Ramos (cell line): ENCODE results near the gene SYT2.
"Not testable (repeated sequence)": the region's sequence is repeated elsewhere in the genome, so short reads cannot be mapped to it uniquely, and the experiment has no call there.

ENCODE experiments used
- in situ Hi-C: fragments of 300-500 bp; cut with MboI; formaldehyde crosslinking; loops from one replicate; pipeline ENCODE4 v1.14.3; 2022; ENCODE audit warnings: low sequenced_read_pairs; ENCODE audit not compliant: unreplicated experiment

Gene SYT2

DNA sequence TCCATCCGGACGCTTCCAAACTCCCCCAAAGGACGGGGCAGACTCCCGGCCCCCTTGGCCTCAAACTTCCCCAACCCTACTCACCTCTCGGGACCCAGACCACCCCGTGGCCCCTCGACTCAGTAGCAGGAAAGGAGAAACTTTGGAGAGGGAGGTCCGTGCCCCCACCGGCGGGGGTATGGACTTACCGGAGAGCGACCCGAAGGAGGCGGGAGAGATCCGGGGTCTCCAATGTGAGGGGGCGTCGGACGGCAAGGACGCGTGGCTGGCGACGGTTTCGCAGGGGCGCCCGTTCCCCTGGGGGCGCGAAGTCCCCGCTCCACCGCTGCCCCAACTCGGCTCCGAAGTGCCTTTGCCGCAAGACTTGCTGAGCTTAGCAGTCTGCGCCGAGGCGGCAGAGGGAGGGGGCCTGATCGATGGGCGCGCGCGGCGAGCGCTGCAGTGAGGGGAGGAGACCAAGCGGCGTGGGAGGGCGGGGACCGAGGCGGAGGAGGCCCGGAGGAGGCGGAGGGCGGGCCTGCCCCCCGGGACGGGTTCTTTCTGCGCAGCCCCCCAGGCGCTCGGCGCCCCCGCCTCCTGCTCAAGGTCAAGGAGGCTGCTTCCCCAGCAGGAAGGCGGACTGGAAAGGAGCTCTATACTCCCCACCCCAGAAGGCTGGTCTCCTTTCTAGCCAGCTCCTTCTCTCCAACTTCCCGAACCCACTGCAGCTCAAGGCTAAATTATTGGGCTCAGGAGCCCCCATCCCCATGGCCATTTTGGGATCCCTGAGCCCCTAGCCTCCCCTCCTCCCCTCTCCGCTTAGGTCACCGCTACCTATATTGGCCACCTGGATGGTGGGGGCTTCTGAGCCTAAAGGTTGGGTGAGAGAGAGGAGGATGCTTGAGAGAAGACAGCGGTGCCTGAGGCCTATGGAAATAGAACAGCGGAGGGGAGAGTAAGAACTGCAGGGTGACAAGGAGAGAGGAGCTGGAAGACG lies at the start of gene SYT2:
SYT2 (minus strand) TSS at position 385 of the 976 bp plus-strand sequence. CDS start 104,682 bp downstream, outside the sequence.
- in situ Hi-C loops = no loop called here

DNA sequence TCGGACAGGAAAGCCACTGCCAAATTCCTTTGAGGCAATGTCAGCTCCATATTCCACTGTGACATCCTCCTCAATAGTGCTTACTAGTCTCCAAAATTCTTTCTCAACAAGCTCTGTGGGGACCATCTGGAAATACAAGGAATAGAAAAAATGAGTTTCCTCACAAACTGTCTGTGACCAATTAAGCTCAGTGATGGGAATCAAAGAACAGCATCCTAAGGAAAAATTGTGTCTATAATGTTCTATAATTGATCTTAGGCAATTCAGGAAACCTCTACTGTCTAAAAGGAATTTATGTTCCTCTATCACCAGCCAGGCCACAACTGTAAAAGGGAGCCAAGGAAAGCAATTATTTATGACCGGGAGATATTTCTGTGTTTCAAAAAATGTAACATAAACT lies 46.1 kb upstream of the SYT2 start:
- in situ Hi-C loops = no loop called here

DNA sequence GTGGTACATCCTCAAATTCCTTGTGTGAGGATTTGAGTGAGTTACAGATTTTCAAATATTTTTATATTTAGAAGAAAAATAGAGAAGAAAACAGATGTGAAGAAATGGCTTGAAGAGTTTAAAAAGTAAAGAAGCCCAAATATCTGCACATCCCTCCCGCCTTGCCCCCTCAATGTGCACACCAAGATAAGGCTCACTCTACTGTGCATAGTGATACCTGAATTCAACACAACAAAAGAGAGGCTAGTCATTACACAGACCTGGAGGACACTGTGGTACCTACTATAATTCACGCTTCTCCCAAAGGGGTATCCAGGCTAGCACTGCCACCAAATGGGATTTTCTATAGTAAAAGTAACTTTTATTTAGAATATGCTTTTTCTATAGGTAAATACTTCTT lies 44.0 kb upstream of the SYT2 start:
- in situ Hi-C loops = no loop called here

DNA sequence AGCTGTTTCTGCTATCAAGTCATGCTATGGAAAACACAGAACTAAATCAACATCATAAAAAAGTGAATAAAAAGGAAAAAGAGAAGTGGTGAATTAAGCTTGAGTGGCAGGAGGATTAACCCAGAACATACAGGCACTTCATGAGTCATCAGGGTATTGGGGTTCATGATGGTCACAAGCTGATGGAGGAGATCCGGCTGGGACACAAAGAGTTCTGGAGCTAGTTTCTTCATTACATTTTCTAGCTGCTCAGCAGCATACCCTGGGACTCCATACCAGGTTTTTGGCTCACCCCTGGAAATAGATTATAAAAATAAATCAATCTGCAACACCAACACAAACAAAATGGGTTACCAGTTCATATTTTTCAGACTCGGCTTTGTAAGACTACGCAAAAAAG lies 42.5 kb upstream of the SYT2 start:
- in situ Hi-C loops = no loop called here

DNA sequence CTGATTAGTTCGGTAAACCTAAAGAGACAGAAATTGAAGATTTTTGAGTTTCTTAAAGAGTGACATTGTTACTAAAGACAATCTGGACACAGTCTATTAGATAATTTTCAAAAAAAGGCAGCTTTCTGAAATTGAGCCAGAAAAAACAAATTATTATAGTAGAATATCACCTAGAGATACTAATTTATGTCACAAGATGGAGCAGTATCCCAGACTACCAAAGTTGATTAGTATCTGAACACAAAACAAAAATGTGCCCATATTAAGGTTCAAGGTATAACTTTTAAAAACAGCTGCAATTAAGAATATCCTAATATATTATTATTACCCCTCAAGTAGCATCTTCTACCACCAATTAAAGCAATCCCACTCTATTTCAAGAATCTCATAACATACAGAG lies 40.5 kb upstream of the SYT2 start:
- in situ Hi-C loops = no loop called here

DNA sequence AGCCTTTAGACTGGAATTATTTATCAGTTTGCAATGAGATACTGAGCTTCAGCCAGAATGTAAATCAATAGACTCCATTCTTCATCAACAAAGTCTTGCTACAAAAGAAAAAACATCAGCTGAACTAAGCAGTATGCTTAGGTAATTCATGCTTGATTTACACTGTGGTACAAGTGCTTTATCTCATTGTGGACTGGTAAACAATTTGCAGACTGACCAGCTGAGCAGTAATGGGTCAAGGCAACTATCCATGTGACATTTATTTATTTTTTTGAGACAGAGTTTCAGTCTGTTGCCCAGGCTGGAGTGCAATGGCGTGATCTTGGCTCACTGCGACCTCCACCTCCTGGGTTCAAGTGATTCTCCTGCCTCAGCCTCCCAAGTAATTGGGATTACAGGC lies 39.8 kb upstream of the SYT2 start:
- in situ Hi-C loops = no loop called here

DNA sequence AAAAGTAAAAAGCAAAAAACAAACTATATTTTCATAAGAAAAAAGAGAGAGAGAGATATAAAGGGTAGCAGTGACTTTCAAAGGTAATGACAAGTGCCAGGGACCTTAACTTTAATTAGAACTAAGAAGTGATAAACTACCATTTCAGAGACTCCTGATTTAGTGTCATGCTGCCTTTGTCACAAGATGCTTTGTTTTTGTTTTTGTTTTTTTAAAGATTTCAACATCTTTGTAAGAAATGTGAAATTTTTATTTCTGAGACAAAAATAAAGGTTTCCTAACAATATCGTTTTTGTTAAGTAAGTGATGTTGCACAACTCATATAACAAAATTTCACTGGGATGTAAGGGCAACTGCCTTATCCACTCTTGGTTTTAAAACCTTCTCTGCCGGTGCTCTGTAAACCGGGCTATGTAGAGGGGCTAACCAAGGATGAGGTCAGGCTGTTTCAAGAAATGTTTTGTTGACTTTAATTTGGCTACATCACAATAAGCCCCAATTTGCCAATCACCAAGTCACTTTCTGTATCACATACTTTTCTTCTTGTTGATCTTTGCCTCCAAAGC lies 35.2 kb upstream of the SYT2 start:
- in situ Hi-C loops = no loop called here

DNA sequence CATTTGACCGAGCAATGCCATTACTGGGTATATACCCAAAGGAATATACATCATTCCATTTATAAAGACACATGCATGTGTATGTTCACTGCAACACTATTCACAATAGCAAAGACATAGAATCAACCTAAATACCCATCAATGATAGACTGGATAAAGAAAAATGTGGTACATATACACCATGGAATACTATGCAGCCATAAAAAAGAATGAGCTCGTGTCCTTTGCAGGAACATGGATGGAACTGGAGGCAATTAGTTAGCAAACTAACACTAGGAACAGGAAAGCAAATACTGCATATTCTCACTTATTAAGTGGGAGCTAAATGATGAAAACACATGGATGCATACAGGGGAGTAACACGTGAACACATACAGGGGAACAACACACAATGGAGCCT lies 34.5 kb upstream of the SYT2 start:
- in situ Hi-C loops = not testable (repeated sequence)

DNA sequence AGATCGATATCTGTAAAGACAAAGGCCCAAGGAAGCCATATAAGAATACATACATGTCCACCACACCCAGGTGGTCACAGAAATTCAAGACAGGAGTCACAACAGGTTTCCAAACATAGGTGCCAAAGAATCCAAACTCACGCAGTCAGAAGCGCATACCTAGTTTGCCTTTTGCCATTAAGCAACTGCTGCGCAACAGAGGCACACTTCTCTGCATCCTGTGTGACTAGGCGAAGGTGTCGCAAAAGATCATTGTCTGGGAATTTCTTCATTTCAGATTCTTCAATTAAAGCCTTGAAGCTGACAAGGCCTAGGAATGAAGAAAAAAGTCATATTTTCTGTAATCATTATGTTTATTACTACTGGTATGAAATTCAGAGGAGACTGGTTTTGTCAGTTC lies 32.2 kb upstream of the SYT2 start:
- in situ Hi-C loops = no loop called here

DNA sequence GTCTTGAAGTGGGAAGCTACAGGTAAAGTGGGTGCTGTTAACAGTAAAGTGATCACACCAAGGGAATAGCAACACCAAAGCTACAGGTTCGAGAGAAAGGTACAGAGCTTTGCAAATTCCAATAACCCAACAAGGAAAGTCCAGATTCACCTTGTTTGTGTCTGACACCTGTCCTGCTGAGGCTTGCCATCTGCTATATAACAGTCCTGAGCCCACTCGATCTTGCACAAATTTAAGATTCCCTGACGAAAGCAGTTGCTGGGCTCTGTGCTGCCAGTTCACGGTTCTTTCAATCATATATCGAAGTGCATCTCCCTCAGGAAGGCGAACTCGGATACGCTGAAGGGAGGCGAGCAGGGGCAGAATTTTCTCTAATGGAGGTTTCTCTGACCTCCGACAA lies 23.0 kb upstream of the SYT2 start:
- in situ Hi-C loops = no loop called here

DNA sequence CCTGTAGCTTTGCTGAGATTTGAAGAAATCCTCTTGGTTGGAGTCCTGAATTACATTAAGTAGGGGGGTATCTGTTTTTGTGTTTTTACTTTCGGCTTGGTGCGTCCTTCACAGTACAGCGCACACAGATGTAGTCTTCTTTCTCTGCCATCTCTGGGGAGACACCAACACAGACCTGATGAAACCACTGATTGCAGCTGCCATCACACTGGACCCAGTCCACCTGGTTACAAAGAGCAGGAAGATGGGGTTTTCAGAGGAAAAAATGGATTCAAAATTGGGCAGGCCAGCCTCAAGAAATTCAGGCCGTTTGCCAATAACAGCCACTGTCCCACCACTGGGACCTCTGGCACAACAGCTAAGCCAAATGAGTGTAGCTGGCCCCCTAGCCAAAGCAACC lies 18.7 kb upstream of the SYT2 start:
- in situ Hi-C loops = no loop called here

DNA sequence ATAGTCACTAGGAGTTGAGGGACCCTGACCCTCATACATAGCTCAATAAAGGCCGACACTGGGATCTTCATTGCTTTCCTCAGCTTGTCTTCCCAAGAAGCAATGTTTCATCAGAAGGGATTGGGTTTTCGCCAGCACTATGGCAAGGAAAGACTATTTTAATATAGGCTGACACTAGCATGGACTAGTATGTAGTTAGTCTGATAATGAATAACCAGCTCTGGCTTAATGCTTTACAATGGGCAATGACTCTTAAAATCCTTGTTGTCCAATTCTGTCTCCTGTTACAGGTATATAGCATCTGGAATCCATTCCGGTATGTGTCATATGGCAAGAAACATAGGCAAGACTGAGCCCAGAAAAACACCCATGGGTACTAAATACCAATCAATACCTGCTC lies 15.3 kb upstream of the SYT2 start:
- in situ Hi-C loops = no loop called here

DNA sequence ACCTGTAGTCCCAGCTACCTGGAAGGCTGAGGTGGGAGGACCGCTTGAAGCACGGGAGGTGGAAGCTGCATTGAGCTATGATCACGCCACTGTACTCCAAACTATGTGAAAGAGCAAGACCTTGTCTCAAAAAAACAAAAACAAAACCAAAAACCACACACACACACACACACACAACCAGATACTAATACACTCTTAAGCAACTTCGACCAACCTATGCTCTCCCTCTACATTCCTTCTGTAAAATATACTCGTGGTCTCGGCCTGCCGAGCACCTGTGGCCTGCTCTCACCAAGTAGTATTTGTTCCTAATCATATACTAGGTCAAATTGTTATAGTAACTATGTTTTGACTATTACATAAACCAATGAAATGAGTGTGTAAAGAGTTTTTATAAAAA lies 13.5 kb upstream of the SYT2 start:
- in situ Hi-C loops = no loop called here

DNA sequence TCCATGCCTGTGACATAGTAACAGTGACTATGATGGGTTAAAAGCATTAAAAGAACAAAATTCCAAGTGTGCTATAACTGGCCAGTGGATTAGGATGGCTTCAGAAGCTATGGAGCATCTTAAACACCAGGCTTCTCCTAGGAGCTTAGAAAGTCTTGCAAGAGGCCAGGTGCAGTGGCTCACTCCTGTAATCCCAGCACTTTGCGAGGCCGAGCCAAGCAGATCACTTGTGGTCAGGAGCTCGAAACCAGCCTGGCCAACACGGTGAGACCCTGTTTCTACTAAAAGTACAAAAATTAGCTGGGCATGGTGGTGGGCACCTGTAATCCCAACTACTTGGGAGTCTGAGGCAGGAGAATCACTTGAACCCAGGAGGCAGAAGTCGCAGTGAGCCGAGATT lies 12.8 kb upstream of the SYT2 start:
- in situ Hi-C loops = not testable (repeated sequence)

DNA sequence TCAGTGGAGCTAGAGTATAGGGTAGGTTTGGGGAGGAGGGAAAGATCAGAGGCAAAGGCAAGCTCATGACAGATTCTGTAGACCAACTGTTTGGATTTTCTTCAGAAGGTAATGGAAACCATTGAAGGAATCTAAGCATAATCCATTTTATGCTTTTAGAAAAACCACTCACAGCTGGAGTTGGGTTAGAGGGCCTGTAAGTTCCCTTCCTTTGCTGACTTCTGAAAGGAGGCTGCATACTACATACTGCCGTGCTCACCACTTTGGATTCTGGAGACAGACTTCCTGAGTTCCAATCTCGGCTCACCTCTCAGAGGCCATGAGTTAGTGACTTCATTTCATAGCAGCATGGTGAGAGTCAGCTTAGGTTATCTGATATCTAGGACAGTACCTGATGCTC lies 6.4 kb upstream of the SYT2 start:
- in situ Hi-C loops = no loop called here

DNA sequence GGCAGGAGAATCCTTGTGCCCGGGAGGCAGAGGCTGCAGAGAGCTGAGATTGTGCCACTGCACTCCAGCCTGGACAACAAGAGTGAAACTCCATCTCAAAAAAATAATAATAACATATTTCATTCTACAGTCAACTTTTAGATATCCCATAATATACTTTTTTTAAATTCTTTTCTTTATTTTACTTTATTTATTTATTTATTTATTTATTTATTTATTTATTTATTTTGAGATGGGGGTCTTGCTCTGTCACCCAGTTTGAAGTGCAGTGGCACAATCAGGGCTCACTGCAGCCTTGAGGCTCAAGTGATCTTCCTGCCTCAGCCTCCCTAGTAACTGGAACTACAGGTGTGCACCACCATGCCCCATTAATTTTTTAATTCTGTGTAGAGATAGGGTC lies 3.9 kb upstream of the SYT2 start:
- in situ Hi-C loops = not testable (repeated sequence)

DNA sequence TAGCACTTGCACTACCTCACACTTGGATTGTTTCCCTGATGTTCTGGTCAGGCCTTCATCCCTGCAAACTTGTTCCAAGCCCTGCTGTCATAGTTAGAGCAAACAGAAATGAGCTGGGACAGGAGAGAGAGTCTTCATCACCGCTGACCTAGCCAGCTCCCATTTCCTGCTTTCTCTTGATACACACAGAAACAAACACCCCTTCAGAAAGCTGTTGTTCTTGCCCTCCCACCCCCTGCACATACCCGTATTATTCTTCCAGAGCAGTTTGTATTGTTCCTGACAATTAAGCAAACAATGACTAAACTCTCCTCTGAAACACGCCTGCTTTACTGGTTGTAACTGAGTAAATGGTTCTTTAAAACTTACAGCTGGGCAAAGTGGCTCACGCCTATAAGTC lies 2.9 kb upstream of the SYT2 start:
- in situ Hi-C loops = no loop called here

DNA sequence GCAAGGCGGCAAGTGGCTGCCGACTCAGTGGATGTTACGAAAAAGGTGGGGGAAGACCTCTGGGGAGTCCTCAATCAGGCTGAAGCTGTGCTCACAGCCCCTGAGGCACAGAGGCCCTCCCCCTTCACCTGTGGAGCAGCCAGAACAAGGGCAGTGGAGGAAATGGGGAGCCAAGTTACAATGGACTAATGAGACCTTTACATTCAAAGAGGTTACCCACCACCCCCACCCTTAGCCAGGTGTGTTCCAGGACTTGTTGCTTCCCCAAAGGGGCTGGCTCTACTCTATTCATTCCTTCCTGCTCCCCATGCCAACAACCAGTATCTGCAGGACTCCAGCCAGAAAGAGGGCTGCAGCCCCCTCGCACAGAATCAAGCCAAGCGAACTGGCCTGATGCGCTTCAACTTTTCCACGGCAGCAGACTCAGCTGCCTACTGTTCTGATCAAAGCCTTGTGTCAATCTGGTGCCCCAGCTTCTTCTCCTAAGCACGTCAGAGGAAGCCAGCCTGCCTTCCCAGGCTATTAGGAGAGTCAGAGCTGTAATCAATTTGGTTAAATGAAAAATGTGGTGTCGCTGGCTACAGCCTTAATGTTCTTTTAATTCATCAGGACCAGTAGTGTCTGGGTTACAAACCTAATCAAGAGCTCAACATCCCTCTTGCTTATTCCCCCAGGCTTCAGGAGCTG lies 1.8 kb upstream of the SYT2 start:
- in situ Hi-C loops = no loop called here

DNA sequence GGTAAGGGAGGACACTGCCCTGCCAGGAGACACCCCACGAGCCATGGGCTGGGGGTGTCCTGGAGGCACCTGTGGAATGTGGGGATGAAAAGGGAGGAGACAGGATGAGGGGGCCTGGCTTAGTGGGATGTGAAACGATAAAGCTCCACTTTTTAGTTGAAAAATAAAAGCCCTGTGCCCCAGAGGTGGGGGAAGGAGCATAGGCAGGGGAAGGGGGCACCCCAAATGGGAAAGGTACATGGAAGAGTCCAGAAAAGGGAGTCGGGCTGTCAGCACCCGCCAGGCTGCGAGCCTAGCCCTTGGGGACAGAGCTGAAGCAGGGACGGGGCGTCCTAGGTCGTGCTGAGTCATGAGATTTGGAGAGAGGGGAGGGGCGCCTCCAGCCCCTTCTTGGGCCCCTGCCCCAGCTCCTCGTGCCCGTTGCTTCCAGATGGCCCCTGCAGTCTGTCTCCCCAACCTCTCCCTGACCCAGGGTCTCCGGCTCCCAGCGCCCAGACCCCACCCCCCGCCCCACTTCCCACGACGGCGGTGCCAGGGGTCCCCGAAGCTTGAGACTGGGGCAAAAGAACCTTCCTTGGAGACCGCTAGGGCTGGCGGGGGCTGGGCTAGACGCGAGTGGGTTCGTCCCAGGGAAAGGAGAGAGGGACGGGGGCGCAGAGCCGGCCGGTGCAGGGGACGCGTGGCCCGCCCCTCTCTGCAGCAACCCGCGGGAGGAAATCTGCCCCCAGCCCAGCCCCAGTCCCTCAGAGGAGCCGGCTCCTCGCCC lies 795 bp downstream of the SYT2 start:
- in situ Hi-C loops = no loop called here

DNA sequence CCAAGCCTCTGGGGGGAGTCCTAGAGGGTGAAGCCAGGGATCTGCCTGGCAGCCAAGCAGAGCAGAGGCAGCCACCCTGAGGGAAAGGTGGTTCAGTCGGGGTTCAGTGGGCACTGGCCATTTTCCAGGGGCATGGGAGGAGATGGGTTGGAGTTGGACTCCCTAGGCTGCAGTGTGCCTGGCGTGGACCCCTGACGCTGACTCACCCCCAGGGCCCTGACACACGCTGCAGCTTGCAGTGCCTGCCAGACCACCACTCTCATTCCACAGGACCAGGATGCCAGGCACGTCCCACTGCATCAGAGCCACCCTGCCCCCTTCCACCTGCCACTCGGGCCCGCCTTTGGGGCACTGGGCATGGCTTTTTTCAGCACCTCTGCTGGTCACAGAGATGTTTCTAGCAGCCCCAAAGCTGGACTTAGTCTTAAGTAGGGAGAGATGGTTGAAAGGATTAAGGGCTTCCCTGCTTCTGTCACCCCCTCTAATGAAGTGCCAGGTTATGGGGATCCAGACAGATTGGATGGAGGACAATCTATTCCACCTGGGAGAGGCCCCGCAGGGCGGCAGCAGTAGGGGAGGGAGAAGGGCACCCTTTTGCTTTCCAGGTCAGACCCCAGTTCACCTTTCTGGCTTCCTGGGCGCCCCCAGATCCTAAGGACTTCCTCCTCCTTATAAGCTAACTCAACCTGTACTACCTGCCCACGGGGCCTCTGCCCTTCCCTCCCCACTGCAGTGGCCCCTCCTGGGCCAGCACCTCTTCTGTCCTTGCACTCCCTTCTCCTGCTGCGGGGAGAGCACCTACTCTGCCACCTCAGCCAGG lies 1.6 kb downstream of the SYT2 start:
- in situ Hi-C loops = no loop called here
